ENCODE data around the gene CCDC81.

GRCh38 chr11:86427441-86427840 lies 52.8 kb downstream of the CCDC81 start:
- TF ChIP-seq CTCF (IDR thresholded peaks at IDR 0.05) = no peak
- no peak for TF ChIP-seq POLR2A (IDR thresholded peaks at IDR 0.05)
